HuH-7 (cell line): ENCODE results near the gene UBAC2.
"Not testable (repeated sequence)": the region's sequence is repeated elsewhere in the genome, so short reads cannot be mapped to it uniquely, and the experiment has no call there.

ENCODE experiments used
- DNase-seq: peaks from one replicate; pipeline ENCODE4 v3.0.0; 2011; ENCODE audit warnings: low spot score

The UBAC2 gene

GRCh38 chr13:99380921-99381645, 180.4 kb downstream of the UBAC2 start:
- DNase-seq = no peak

- no peak for DNase-seq
Measured at GRCh38 chr13:99381766-99382165, 181.1 kb downstream of the UBAC2 start.

- DNase-seq = no peak
Measured at GRCh38 chr13:99382428-99383133, 181.9 kb downstream of the UBAC2 start.

GRCh38 chr13:99383511-99383921, 182.9 kb downstream of the UBAC2 start:
- DNase-seq = no peak

GRCh38 chr13:99383946-99384345, 183.3 kb downstream of the UBAC2 start:
- DNase-seq = no peak

- DNase-seq = no peak
Measured at GRCh38 chr13:99384468-99384867, 183.8 kb downstream of the UBAC2 start.

GRCh38 chr13:99385161-99385560, 184.5 kb downstream of the UBAC2 start:
- DNase-seq = no peak

GRCh38 chr13:99385940-99386339, 185.3 kb downstream of the UBAC2 start:
- DNase-seq = no peak

- DNase-seq = no peak
Measured at GRCh38 chr13:99386495-99386894, 185.8 kb downstream of the UBAC2 start.

GRCh38 chr13:99386911-99387788, 186.5 kb downstream of the UBAC2 start:
- peak; percentile 23 for DNase-seq

GRCh38 chr13:99388334-99388923, 187.8 kb downstream of the UBAC2 start:
- no peak for DNase-seq

- DNase-seq = not testable (repeated sequence)
Measured at GRCh38 chr13:99389094-99389493, 188.4 kb downstream of the UBAC2 start.

GRCh38 chr13:99389520-99390304, 189.1 kb downstream of the UBAC2 start:
- DNase-seq = no peak

GRCh38 chr13:99390601-99391000, 189.9 kb downstream of the UBAC2 start:
- DNase-seq = no peak

GRCh38 chr13:99391781-99392469, 191.3 kb downstream of the UBAC2 start:
- DNase-seq = no peak

GRCh38 chr13:99392470-99393135, 191.9 kb downstream of the UBAC2 start:
- no peak for DNase-seq

- not testable (repeated sequence) for DNase-seq
Measured at GRCh38 chr13:99393391-99393790, 192.7 kb downstream of the UBAC2 start.

- DNase-seq = no peak
Measured at GRCh38 chr13:99393791-99394735, 193.4 kb downstream of the UBAC2 start.

- DNase-seq = no peak
Measured at GRCh38 chr13:99395436-99395835, 194.8 kb downstream of the UBAC2 start.
